Stimulated activated CD4-positive, alpha-beta T cell treated with anti-CD3 and anti-CD28 coated beads, Interleukin-1b, Interleukin-23, amount 100 ng/mL, for 4 hours (primary cell): ENCODE results near the gene GABRB3.

Source experiments
- DNase-seq, 2 donors: peaks; one replicate each; pipeline ENCODE4 v3.0.0-alpha.2; 2020; ENCODE audit warnings: low read depth in 2 of 2

The GABRB3 gene

GRCh38 chr15:26561130-26561529, 211.7 kb downstream of the GABRB3 start:
- no peak for DNase-seq

DNA sequence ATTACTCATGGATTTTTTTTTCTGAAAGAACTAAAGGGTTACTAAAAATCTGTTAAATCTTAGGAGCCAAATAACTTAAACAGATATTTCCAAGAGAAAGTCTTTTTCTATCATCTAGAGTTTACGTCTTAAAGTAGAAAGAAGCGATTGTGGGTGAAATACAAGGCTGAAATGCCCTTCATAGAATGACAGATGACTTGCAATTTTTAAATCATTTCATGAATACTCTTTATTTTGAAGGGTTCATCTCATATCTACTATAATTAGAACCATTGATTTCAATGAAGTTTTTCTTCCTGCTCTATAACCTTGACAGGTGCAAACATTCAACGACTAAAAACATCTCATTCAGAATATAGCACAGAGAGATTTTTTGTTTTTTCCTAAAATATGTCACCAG, 217.0 kb downstream of the GABRB3 start:
- DNase-seq, result no peak

DNA sequence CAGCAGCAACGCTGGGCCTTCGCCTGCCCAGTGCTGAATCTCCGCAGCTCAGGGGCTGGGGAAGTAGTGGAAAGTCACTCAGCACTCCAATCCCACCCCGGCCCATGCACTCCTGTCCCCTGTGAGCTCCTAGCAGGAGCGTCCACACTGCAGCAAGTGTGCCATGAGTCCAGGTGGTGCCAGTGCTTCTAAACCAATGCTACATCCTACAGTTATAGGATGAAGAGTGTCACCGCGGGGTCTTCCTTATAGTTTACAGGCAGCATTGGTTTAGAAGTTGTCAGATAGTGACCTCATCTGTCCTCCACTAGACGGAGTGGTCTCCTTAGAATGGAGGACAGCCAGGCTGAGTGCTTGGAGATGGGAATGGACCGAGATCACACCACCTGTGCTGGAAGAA, 221.4 kb downstream of the GABRB3 start:
- DNase-seq, result no peak

- no peak for DNase-seq
These were observed 222.0 kb downstream of the GABRB3 start for GRCh38 chr15:26550880-26551279.

DNA sequence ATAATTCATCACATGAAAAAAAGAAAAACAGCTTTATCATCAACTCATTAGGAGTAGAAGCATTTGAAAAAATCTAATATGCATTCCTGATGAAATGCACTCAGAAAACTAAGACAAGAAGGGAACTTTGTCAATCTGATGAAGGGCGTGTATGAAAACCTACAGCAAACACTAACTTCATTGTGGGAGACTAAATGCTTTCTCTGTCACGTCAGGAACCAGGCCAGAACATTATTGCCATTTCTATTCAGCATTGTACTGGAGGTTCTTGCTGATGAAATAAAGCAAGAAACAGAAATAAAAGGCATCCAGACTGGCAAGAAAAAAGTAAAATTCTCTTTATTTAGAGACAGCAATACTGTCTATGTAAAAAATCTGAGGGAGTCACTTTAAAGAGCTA, 235.2 kb downstream of the GABRB3 start:
- no peak for DNase-seq

DNA sequence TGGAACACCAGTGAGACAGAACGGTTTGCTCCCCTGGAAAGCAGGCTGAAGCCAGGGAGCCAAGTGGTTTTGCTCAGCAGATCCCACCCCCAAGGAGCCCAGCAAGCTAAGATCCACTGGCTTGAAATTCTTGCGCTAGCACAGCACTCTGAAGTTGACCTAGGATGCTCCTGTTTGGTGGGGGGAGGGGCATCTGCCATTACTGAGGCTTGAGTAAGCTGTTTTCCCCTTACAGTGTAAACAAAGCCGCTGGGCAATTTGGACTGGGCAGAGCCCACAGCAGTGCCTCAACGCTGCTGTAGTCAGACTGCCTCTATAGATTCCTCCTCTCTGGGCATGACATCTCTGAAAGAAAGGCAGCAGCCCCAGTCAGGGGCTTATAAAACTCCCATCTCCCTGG, 241.4 kb downstream of the GABRB3 start:
- no peak for DNase-seq

GRCh38 chr15:26525096-26525495, 247.8 kb downstream of the GABRB3 start:
- DNase-seq, result no peak

- DNase-seq, result no peak
These were observed 251.1 kb downstream of the GABRB3 start for GRCh38 chr15:26521691-26522198.

DNA sequence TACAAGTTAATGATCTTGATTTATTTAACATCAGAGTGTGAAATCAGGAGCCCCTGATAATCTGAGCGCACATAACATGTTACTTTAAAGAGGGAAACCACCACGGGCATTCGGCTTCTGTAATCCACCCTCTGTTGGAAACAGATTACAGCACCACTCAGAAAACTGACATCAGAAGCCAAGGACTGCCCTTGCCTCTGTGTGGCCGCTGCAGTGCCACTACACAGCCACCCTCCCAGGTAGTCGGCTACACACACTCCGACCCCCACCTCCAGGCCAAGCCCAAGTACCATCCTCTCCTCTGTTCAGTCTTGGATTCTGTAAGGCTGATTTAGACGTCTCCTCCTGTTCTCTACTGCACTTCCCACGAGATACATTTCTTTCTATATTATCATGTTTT, 251.7 kb downstream of the GABRB3 start:
- no peak for DNase-seq

DNA sequence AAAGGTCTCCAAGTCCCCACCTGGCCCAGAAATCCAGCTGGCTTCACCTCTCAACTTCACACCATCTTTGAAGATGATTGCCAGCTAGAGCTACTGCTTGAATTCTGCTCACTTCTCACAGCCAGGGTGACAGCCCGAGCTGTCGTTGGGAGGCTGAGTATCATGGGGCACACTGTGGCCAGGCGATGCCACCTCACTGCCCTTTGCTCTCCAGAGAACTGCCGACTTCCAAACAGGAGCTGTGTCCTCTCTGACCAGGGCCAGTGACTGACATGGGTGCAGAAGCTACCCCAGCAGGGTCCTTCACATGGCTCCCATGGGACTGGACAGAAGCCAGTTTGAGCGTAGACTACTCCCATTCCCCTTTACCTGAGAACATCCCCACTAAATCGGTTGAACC, 254.0 kb downstream of the GABRB3 start:
- no peak for DNase-seq

GRCh38 chr15:26516102-26516980, 256.5 kb downstream of the GABRB3 start:
- DNase-seq, result no peak

GRCh38 chr15:26504009-26504408, 268.9 kb downstream of the GABRB3 start:
- DNase-seq, result no peak
